B cell (primary cell): ENCODE results near the gene BTNL3. TPM values are rescaled to one million over a fixed set of nuclear protein-coding genes. Genes with fewer than 3 reads are reported as not detected.

Experiments
- ATAC-seq: fragments of 200-7000 bp; cut with Tn5 transposase; one replicate; pipeline ENCODE4 v1.10.0; 2021; ENCODE audit warnings: low read depth, mild to moderate bottlenecking, moderate number of reproducible peaks, moderate library complexity
- CTCF ChIA-PET: fragments of 350-600 bp; sonication (Branson Sonifier 250); formaldehyde crosslinking; loops from one replicate; lab custom pipeline; 2021; ENCODE audit warnings: antibody characterized with exemption, inconsistent platforms; lab: Charles Lee
- POLR2A ChIA-PET: fragments of 350-600 bp; sonication (Branson Sonifier 250); formaldehyde crosslinking; loops from one replicate; lab custom pipeline; 2021; ENCODE audit warnings: antibody characterized with exemption; lab: Charles Lee
- DNase-seq: peaks from one replicate; pipeline ENCODE4 v3.0.0; 2013
- H2AFZ ChIP-seq: 2 replicates; pipeline ENCODE4 v1.6.1; 2012; ENCODE audit warnings: mild to moderate bottlenecking, low read depth, low read length; ENCODE audit not compliant: insufficient read depth, poor library complexity, severe bottlenecking
- H3K27ac ChIP-seq, 2 donors: 1 replicate in 1 of 2; 2 replicates in 1 of 2; pipeline ENCODE4 v1.5.1; 2012 to 2013; ENCODE audit warnings: low read length in 2 of 2, mild to moderate bottlenecking in 2 of 2, moderate library complexity in 1 of 2
- H3K27me3 ChIP-seq, 4 experiments: fragments of 200-600 bp in 1 of 4; sonication (generic) in 1 of 4; replicated peaks in 1 of 4; 1 replicate in 2 of 4; 2 replicates in 2 of 4; pipeline versions ENCODE4 v1.6.1 to v1.7.0; 2013 to 2016; ENCODE audit warnings: low read length in 3 of 4, mild to moderate bottlenecking in 2 of 4, mixed read lengths in 1 of 4, moderate library complexity in 1 of 4; ENCODE audit not compliant: insufficient read depth in 4 of 4, control insufficient read depth in 3 of 4; ENCODE audit errors: control extremely low read depth in 1 of 4
- H3K36me3 ChIP-seq, 2 experiments: replicated peaks in 1 of 2; 1 replicate in 1 of 2; 2 replicates in 1 of 2; pipeline versions ENCODE4 v1.6.1 to v1.7.1; 2013; ENCODE audit warnings: low read length in 1 of 2; ENCODE audit not compliant: insufficient read depth in 2 of 2, control insufficient read depth in 1 of 2; ENCODE audit errors: control extremely low read depth in 1 of 2, extremely low read depth in 1 of 2
- H3K4me1 ChIP-seq, 2 donors: fragments of 200-600 bp in 1 of 2; sonication (generic) in 1 of 2; 1 replicate in 1 of 2; 2 replicates in 1 of 2; pipeline versions ENCODE4 v1.5.1 to v1.6.1; 2013 to 2017; ENCODE audit warnings: low read length in 2 of 2; ENCODE audit not compliant: control insufficient read depth in 2 of 2, insufficient read depth in 2 of 2
- H3K4me2 ChIP-seq: replicated peaks from 2 replicates; pipeline ENCODE3; 2012; ENCODE audit warnings: mild to moderate bottlenecking, low read depth, low read length; ENCODE audit not compliant: poor library complexity, severe bottlenecking
- H3K4me3 ChIP-seq, 5 experiments: fragments of 200-600 bp in 1 of 5; sonication (generic) in 1 of 5; 1 replicate in 3 of 5; 2 replicates in 2 of 5; pipeline versions ENCODE4 v1.5.1 to v1.7.0; 2011 to 2016; ENCODE audit warnings: low read length in 4 of 5, mild to moderate bottlenecking in 4 of 5, low read depth in 2 of 5, control low read depth in 1 of 5, moderate library complexity in 1 of 5; ENCODE audit not compliant: insufficient read depth in 1 of 5; ENCODE audit errors: control extremely low read depth in 1 of 5, extremely low read depth in 1 of 5
- H3K79me2 ChIP-seq: fragments of 200-600 bp; sonication (generic); one replicate; pipeline ENCODE4 v1.6.0; 2016; ENCODE audit warnings: low read length; ENCODE audit not compliant: control insufficient read depth, insufficient read depth
- H3K9ac ChIP-seq: fragments of 200-600 bp; sonication (generic); 2 replicates; pipeline ENCODE4 v1.6.1; 2017; ENCODE audit warnings: mild to moderate bottlenecking, low read length, moderate library complexity
- H3K9me3 ChIP-seq, 3 donors: one replicate each; pipeline versions ENCODE4 v1.6.1 to v1.7.1; 2013; ENCODE audit warnings: low read length in 2 of 3; ENCODE audit not compliant: control insufficient read depth in 2 of 3, insufficient read depth in 1 of 3; ENCODE audit errors: control extremely low read depth in 1 of 3
- H4K20me1 ChIP-seq: 2 replicates; pipeline ENCODE4 v1.6.0; 2012; ENCODE audit warnings: mild to moderate bottlenecking, low read length; ENCODE audit not compliant: insufficient read depth, control insufficient read depth, poor library complexity, severe bottlenecking
- H3K27ac Mint-ChIP-seq: one replicate; pipeline ENCODE4 v1.8.0; 2021; ENCODE audit warnings: mixed read lengths
- H3K27me3 Mint-ChIP-seq: one replicate; pipeline ENCODE4 v1.8.0; 2021; ENCODE audit warnings: mixed read lengths
- H3K4me1 Mint-ChIP-seq: one replicate; pipeline ENCODE4 v1.8.0; 2021; ENCODE audit warnings: mixed read lengths
- H3K4me3 Mint-ChIP-seq: one replicate; pipeline ENCODE4 v1.8.0; 2021; ENCODE audit warnings: mixed read lengths
- H3K9me3 Mint-ChIP-seq: one replicate; pipeline ENCODE4 v1.8.0; 2022; ENCODE audit warnings: mixed read lengths; ENCODE audit not compliant: insufficient read depth
- EZH2 ChIP-seq: IDR thresholded peaks from 2 replicates; pipeline ENCODE4 v1.6.1; 2012; ENCODE audit warnings: borderline replicate concordance, low read depth, mild to moderate bottlenecking, moderate library complexity, low read length; ENCODE audit not compliant: insufficient read depth, poor library complexity, severe bottlenecking
- WGBS: methylation state at CpG from one replicate; pipeline ENCODE4 v1.1.5; 2013; ENCODE audit warnings: missing lambda C conversion rate; ENCODE audit not compliant: insufficient coverage; 5-methylcytosine and 5-hydroxymethylcytosine counted together
- intact Hi-C: fragments of 100-400 bp; cut with micrococcal nuclease; formaldehyde crosslinking; loops from one replicate; pipeline ENCODE4 v1.10.0; 2022
- polyA plus RNA-seq: library from polyadenylated mRNA; depleted of rRNA; stranded (reverse); fragments of >200 nt; gene quantifications from 2 replicates; pipeline ENCODE4 v1.2.3, GENCODE V29; 2012
- total RNA-seq, 2 donors: library from RNA; stranded (reverse); fragments of 120-200 nt in 1 of 2; gene quantifications; 1 replicate in 1 of 2; 2 replicates in 1 of 2; pipeline versions ENCODE4 v1.2.3 to v1.2.4, GENCODE V29; 2013 to 2022
- TF ChIP-seq, protein P1 (sequence below): fragments of 200-600 bp; IDR thresholded peaks from one replicate; pipeline ENCODE4 v1.8.0; 2022; ENCODE audit warnings: antibody characterized with exemption, mild to moderate bottlenecking

Gene BTNL3
- total and polyA plus RNA-seq, 2 donors (not counting 1 experiment from before 2014, with no cell fraction given) = not detected

DNA sequence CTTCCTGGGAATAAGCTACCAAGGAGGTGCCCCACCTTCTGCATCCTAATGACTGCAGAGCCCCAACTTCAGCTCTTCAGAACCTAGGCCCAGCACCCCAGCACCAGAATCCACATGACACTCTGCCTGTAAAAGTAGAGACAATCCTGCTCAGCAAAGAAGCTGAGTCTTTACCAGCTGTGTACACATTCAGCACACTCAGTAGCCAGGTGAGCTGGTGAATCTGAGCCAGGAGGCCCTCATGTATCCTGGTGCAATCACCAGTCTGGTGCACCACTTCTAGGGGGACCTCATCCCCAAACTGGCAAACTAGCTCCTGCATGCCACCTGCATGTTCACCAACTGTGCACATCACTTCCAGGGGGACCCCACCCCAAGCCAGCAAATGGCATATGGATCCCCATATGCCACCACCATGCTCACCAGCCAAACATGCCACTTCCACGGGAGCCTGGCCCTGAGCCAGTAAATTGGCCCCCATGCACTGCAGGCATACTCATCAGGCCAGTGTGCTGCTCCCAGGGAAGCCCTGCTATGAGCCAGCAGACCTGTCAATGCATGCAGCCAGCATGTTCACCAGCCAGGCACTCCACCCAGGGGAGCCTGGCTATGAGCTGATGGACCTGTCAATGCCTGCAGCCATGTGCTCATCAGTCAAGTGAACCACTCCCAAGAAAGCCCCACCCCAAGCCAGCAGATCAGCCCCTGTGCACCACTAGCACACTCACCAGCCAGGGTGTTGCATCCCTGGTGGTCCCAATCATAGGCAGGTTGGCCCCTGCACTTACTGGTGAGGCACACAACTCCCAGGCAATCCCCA lies 35.8 kb downstream of the BTNL3 start:
- H3K27ac Mint-ChIP-seq = no peak overlapping the region
- POLR2A ChIA-PET = no interaction called here

More for the DNA sequence above, 35.8 kb downstream of the BTNL3 start:
- ATAC-seq = no peak
- Histone ChIP-seq H3K4me3 (no peak overlapping the region), H3K4me2 (no peak overlapping the region), H3K27me3 (peaks cover 0 to 9% (median 0%) of the 10 kb centered on the region in 4 experiments), H2AFZ (no peak overlapping the region), H3K4me1 (no peaks in the 10 kb centered on the region), H3K9me3 (peaks cover 8 to 35% (median 14%) of the 10 kb centered on the region in 3 donors), H3K27ac (no peak overlapping the region), H3K9ac (no peak overlapping the region), H3K79me2 (no peaks in the 10 kb centered on the region), H3K36me3 (no peaks in the 10 kb centered on the region), H4K20me1 (no peaks in the 10 kb centered on the region)
- Mint-ChIP-seq H3K27me3 (peaks cover 36% of the 10 kb centered on the region), H3K9me3 (peaks cover 7% of the 10 kb centered on the region), H3K4me1 (no peaks in the 10 kb centered on the region), H3K4me3 (no peak overlapping the region)
- no peak for DNase-seq
- intact Hi-C loops = no loop called here
- 64% methylated on average over 1 of the region's 1 CpG for WGBS
- TF ChIP-seq, protein P1, sequence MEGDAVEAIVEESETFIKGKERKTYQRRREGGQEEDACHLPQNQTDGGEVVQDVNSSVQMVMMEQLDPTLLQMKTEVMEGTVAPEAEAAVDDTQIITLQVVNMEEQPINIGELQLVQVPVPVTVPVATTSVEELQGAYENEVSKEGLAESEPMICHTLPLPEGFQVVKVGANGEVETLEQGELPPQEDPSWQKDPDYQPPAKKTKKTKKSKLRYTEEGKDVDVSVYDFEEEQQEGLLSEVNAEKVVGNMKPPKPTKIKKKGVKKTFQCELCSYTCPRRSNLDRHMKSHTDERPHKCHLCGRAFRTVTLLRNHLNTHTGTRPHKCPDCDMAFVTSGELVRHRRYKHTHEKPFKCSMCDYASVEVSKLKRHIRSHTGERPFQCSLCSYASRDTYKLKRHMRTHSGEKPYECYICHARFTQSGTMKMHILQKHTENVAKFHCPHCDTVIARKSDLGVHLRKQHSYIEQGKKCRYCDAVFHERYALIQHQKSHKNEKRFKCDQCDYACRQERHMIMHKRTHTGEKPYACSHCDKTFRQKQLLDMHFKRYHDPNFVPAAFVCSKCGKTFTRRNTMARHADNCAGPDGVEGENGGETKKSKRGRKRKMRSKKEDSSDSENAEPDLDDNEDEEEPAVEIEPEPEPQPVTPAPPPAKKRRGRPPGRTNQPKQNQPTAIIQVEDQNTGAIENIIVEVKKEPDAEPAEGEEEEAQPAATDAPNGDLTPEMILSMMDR = no peak
- no peak for TF ChIP-seq EZH2
- CTCF ChIA-PET = no interaction called here
